Activated CD8-positive, alpha-beta T cell treated with anti-CD3 and anti-CD28 coated beads for 36 hours (primary cell): ENCODE data around the gene GABARAPL1. TPM values are rescaled to one million over a fixed set of nuclear protein-coding genes. Genes with fewer than 3 reads are reported as not detected.

Experiments
- ATAC-seq: fragments of 200-7000 bp; cut with Tn5 transposase; one replicate; pipeline ENCODE4 v1.10.0; 2021; ENCODE audit warnings: mild to moderate bottlenecking, moderate library complexity
- CTCF ChIA-PET: fragments of 350-600 bp; sonication (Branson Sonifier 250); formaldehyde crosslinking; loops from one replicate; lab custom pipeline; 2021; ENCODE audit warnings: antibody characterized with exemption; lab: Charles Lee
- POLR2A ChIA-PET: fragments of 350-600 bp; sonication (Branson Sonifier 250); formaldehyde crosslinking; loops from one replicate; lab custom pipeline; 2021; ENCODE audit warnings: antibody characterized with exemption; lab: Charles Lee
- DNase-seq: peaks from one replicate; pipeline ENCODE4 v3.0.0-alpha.2; 2020
- H3K27ac Mint-ChIP-seq: one replicate; pipeline ENCODE4 v1.8.0; 2021; ENCODE audit warnings: mild to moderate bottlenecking, mixed read lengths
- H3K27me3 Mint-ChIP-seq: one replicate; pipeline ENCODE4 v1.8.0; 2021; ENCODE audit warnings: mixed read lengths
- H3K36me3 Mint-ChIP-seq: one replicate; pipeline ENCODE4 v1.8.0; 2021; ENCODE audit warnings: low read depth, mixed read lengths
- H3K4me1 Mint-ChIP-seq: one replicate; pipeline ENCODE4 v1.8.0; 2021; ENCODE audit warnings: low read depth, mixed read lengths
- H3K4me3 Mint-ChIP-seq: one replicate; pipeline ENCODE4 v1.8.0; 2021; ENCODE audit warnings: mild to moderate bottlenecking, moderate library complexity, mixed read lengths
- H3K9me3 Mint-ChIP-seq: one replicate; pipeline ENCODE4 v1.8.0; 2021; ENCODE audit warnings: mixed read lengths
- intact Hi-C: fragments of 100-400 bp; cut with micrococcal nuclease; formaldehyde crosslinking; loops from one replicate; pipeline ENCODE4 v1.10.0; 2022
- total RNA-seq, 2 experiments: library from RNA; stranded (reverse); gene quantifications; one replicate each; pipeline ENCODE4 v1.2.3, GENCODE V29; 2021
- TF ChIP-seq, protein P1 (sequence below): fragments of 200-600 bp; IDR thresholded peaks from one replicate; pipeline ENCODE4 v1.8.0; 2022; ENCODE audit warnings: antibody characterized with exemption, mild to moderate bottlenecking

GABARAPL1 gene
- total RNA-seq, 2 experiments from 2014 or later, result 6.9 to 7.5 TPM

DNA sequence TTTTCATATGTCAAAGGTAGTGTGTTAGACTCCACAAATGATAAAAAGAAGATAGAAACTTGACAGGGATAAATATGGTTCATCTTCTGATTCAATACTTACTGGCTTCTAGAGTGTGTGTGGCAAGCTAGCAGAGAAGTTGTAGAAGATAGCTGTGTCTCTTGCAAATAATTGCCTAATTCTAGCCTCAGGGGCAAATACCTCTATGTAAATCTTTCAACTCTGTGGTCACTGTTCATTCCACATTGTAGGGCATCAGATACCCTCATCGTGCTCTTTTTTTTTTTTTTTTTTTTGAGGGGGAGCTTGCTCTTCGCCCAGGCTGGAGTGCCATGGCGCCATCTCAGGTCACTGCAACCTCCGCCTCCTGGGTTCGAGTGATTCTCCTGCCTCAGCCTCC lies 42.5 kb upstream of the GABARAPL1 start:
- Mint-ChIP-seq H3K9me3 (no peaks in the 10 kb centered on the region), H3K27ac (no peak overlapping the region), H3K4me1 (no peaks in the 10 kb centered on the region), H3K4me3 (no peak overlapping the region), H3K36me3 (no peaks in the 10 kb centered on the region), H3K27me3 (peaks cover 7% of the 10 kb centered on the region)
- intact Hi-C loops, result no loop called here
- TF ChIP-seq, protein P1, sequence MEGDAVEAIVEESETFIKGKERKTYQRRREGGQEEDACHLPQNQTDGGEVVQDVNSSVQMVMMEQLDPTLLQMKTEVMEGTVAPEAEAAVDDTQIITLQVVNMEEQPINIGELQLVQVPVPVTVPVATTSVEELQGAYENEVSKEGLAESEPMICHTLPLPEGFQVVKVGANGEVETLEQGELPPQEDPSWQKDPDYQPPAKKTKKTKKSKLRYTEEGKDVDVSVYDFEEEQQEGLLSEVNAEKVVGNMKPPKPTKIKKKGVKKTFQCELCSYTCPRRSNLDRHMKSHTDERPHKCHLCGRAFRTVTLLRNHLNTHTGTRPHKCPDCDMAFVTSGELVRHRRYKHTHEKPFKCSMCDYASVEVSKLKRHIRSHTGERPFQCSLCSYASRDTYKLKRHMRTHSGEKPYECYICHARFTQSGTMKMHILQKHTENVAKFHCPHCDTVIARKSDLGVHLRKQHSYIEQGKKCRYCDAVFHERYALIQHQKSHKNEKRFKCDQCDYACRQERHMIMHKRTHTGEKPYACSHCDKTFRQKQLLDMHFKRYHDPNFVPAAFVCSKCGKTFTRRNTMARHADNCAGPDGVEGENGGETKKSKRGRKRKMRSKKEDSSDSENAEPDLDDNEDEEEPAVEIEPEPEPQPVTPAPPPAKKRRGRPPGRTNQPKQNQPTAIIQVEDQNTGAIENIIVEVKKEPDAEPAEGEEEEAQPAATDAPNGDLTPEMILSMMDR, result no peak
- no peak for ATAC-seq
- no peak for DNase-seq
- POLR2A ChIA-PET, result no interaction called here
- CTCF ChIA-PET, result interaction anchor here (1.0 to 1.6 kb wide), 3 partner anchors 11 to 21 kb away, joined by 3 to 10 read pairs (median 8); no protein-coding TSS in a partner anchor

DNA sequence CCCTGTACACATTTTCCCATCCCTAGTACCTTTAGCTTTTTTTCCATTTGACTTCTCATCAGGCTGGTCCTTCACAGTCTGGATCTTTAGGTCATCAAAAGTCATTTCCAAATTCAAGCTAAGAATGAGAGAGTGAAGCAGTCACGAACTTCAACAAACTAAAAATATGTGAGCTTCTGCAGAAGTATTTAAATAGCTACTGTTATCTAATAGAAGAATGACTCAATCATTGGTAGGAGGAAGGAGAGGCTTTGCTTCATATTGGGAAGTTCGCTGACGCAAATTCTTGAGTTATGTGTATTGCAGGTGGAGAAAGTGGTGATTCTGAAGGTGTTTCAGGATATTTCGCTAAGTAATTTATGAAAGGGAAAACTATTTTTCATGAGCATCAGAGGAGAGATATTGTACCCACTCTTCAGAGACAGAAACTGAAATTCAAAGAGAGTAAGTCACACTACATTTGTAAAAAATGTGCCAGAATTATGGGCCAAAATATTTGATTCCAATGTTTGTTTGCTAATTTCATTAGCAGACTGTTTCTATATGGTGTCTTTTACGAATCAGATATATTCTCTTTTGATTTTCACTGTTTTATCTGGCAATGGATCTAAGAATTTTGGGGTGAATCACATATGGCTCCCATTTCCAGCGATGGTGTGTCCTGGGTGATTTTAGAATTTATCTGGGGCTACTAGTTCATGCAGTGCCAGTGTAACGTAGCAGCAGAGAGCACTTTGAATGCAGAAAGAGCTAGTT lies 40.5 kb upstream of the GABARAPL1 start, which contains the start of gene OLR1:
OLR1 (minus strand) TSS at position 160 of the 756 bp plus-strand sequence; CDS start at position 105, 55 bp downstream.
- intact Hi-C loops, result no loop called here
- ChIA-PET POLR2A (interaction anchor here (0.8 kb wide), 1 partner anchor 11 kb away, joined by 3 read pairs; no protein-coding TSS in a partner anchor), CTCF (interaction anchor here (1.2 to 2.1 kb wide), 2 partner anchors 12 to 19 kb away, joined by 6 to 9 read pairs; no protein-coding TSS in a partner anchor)
- no peak within 1 kb of the TSS for H3K27ac Mint-ChIP-seq
- no peaks in the 10 kb centered on the region for H3K4me1 Mint-ChIP-seq
- TF ChIP-seq, protein P1, result no peak
- ATAC-seq (no peak), DNase-seq (no peak)
- no peaks in the 10 kb centered on the region for H3K9me3 Mint-ChIP-seq
- H3K4me3 Mint-ChIP-seq, result no peak within 1 kb of the TSS
- peaks cover 4% of the 10 kb centered on the region for H3K27me3 Mint-ChIP-seq
- no peaks in the 10 kb centered on the region for H3K36me3 Mint-ChIP-seq

DNA sequence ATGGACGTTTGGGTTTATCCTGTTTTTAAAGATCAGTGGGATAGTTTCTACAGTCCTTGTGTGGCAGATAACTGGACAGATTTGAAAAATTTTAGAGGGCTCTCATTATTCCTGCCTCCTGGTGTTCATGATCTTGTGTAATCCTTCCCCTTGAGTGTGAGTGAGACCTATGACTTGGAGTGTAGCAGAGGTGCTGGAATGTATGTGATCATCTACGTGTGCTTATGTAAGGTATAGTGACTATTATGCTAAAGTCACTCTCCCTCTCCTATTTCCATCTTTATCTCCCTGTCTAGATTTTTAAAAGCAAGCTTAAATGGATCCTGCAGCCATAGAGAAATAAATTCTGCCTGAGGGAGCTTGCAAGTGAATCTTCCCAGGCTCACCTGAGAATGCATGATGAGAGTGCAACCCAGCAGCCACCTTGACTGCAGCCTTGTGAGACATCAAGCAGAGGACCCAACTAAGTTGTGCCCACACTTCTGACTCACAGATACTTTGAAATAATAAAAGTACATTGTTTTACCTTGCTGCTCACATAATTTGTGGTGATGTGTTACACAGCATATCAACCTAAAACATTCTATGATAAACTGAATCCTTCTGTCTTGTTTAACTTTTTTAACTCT lies 37.6 kb upstream of the GABARAPL1 start:
- ATAC-seq (no peak), DNase-seq (no peak)
- intact Hi-C loops, result no loop called here
- ChIA-PET POLR2A (no interaction called here), CTCF (no interaction called here)
- Mint-ChIP-seq H3K9me3 (no peaks in the 10 kb centered on the region), H3K4me3 (no peak overlapping the region), H3K27ac (no peak overlapping the region), H3K36me3 (no peaks in the 10 kb centered on the region), H3K27me3 (peaks cover 6% of the 10 kb centered on the region), H3K4me1 (no peaks in the 10 kb centered on the region)
- TF ChIP-seq, protein P1, result no peak

DNA sequence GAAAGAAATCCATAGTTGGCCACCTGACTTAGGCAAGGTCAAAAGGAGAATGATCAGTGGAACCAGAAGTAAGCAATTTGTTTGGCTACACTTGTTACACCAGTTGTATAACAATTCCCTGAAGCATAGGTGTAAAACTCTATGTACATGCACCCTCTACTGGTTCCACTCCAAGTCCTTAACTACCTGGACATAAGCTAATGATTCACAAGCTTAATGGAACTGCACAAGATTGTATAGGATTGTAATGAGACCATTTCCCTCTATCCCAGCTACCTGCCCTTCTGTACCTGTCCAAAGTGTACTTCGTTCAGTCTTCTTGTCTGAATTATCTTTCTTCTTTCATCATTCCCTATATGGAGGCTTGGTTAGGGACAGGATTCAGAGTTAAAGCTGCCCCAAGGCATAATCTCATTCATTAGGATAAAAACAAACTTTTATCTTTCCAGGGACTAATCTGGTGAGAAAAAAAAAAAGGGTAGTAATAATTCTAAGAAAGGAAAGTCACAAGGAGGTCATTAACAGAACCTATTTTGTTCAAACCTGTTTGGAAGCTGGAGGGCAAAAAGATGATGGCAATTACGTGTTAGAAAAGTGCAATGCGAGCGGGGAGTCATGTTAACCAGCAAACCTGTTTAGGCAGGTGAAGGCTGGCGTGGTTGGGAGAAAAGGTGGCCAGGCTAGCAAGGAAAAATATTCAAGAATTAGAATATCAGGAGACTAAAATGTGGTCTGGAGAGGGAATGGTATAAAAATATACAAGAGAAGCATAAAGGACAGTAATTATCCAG lies 36.6 kb upstream of the GABARAPL1 start:
- Mint-ChIP-seq H3K9me3 (no peaks in the 10 kb centered on the region), H3K36me3 (no peaks in the 10 kb centered on the region), H3K27ac (no peak overlapping the region), H3K4me3 (no peak overlapping the region), H3K4me1 (no peaks in the 10 kb centered on the region), H3K27me3 (peaks cover 7% of the 10 kb centered on the region)
- ATAC-seq (no peak), DNase-seq (no peak)
- POLR2A ChIA-PET, result interaction anchor here (0.5 to 0.6 kb wide), 2 partner anchors 12 to 857 kb away, joined by 4 read pairs; no protein-coding TSS in a partner anchor
- intact Hi-C loops, result no loop called here
- TF ChIP-seq, protein P1, result no peak
- CTCF ChIA-PET, result interaction anchor here (1.3 kb wide), 1 partner anchor 15 kb away, joined by 4 read pairs; no protein-coding TSS in a partner anchor
